Progenitor cell of endocrine pancreas (in vitro differentiated cells): ENCODE measurements around the gene PIP5K1C. TPM values are rescaled to one million over a fixed set of nuclear protein-coding genes. Genes with fewer than 3 reads are reported as not detected.

Source experiments
- DNase-seq: peaks from one replicate; pipeline ENCODE4 v3.0.0; 2021; ENCODE audit warnings: low spot score; ENCODE audit not compliant: unreplicated experiment
- H3K27ac Mint-ChIP-seq: 2 replicates; pipeline ENCODE4 v1.8.0; 2021; ENCODE audit warnings: mild to moderate bottlenecking, moderate library complexity, mixed read lengths
- H3K27me3 Mint-ChIP-seq: 2 replicates; pipeline ENCODE4 v1.8.0; 2021; ENCODE audit warnings: mixed read lengths
- H3K36me3 Mint-ChIP-seq: 2 replicates; pipeline ENCODE4 v1.8.0; 2022; ENCODE audit warnings: mixed read lengths; ENCODE audit not compliant: insufficient read depth
- H3K4me1 Mint-ChIP-seq: 2 replicates; pipeline ENCODE4 v1.8.0; 2021; ENCODE audit warnings: low read depth, mixed read lengths
- H3K4me3 Mint-ChIP-seq: 2 replicates; pipeline ENCODE4 v1.8.0; 2021; ENCODE audit warnings: low read depth, mild to moderate bottlenecking, moderate library complexity, mixed read lengths
- H3K9me3 Mint-ChIP-seq: 2 replicates; pipeline ENCODE4 v1.8.0; 2021; ENCODE audit warnings: low read depth, mixed read lengths
- CTCF ChIP-seq: fragments of 200-600 bp; sonication (generic); IDR thresholded peaks from one replicate; pipeline ENCODE4 v1.5.0; 2021; ENCODE audit warnings: antibody characterized with exemption, mild to moderate bottlenecking; ENCODE audit not compliant: unreplicated experiment
- total RNA-seq: library from RNA; stranded (reverse); gene quantifications from 2 replicates; pipeline ENCODE4 v1.2.1, GENCODE V29; 2021

PIP5K1C gene
- total RNA-seq, 1 donor from 2014 or later: 51.7 TPM

GRCh38 chr19:3658004-3658869 is 42.0 kb downstream of the PIP5K1C start:
- H3K36me3 Mint-ChIP-seq: peaks cover 15% of the 10 kb centered on the region
- H3K4me3 Mint-ChIP-seq: no peak overlapping the region
- no peak overlapping the region for H3K27ac Mint-ChIP-seq
- H3K9me3 Mint-ChIP-seq: no peaks in the 10 kb centered on the region
- no peak for DNase-seq
- no peaks in the 10 kb centered on the region for H3K27me3 Mint-ChIP-seq
- no peaks in the 10 kb centered on the region for H3K4me1 Mint-ChIP-seq
- TF ChIP-seq CTCF: no peak

GRCh38 chr19:3657395-3657769 is 42.9 kb downstream of the PIP5K1C start:
- TF ChIP-seq CTCF: no peak
- no peak overlapping the region for H3K27ac Mint-ChIP-seq
- no peaks in the 10 kb centered on the region for H3K4me1 Mint-ChIP-seq
- DNase-seq: no peak
- H3K4me3 Mint-ChIP-seq: no peak overlapping the region
- H3K9me3 Mint-ChIP-seq: no peaks in the 10 kb centered on the region
- no peaks in the 10 kb centered on the region for H3K27me3 Mint-ChIP-seq
- H3K36me3 Mint-ChIP-seq: peaks cover 14% of the 10 kb centered on the region

GRCh38 chr19:3656747-3657394 is 43.4 kb downstream of the PIP5K1C start:
- Mint-ChIP-seq H3K4me1 (no peaks in the 10 kb centered on the region), H3K4me3 (no peak overlapping the region), H3K36me3 (peaks cover 13% of the 10 kb centered on the region), H3K27ac (no peak overlapping the region), H3K27me3 (no peaks in the 10 kb centered on the region), H3K9me3 (no peaks in the 10 kb centered on the region)
- TF ChIP-seq CTCF: no peak
- DNase-seq: no peak

- H3K27me3 Mint-ChIP-seq: no peaks in the 10 kb centered on the region
- H3K27ac Mint-ChIP-seq: no peak overlapping the region
- DNase-seq: no peak
- no peaks in the 10 kb centered on the region for H3K4me1 Mint-ChIP-seq
- no peak for TF ChIP-seq CTCF
- H3K9me3 Mint-ChIP-seq: no peaks in the 10 kb centered on the region
- peaks cover 10% of the 10 kb centered on the region for H3K36me3 Mint-ChIP-seq
- no peak overlapping the region for H3K4me3 Mint-ChIP-seq
Observed at GRCh38 chr19:3656073-3656746, 44.1 kb downstream of the PIP5K1C start.

GRCh38 chr19:3655402-3656072 is 44.7 kb downstream of the PIP5K1C start:
- Mint-ChIP-seq H3K36me3 (peaks cover 7% of the 10 kb centered on the region), H3K4me1 (no peaks in the 10 kb centered on the region), H3K4me3 (no peak overlapping the region), H3K27ac (no peak overlapping the region), H3K27me3 (no peaks in the 10 kb centered on the region), H3K9me3 (no peaks in the 10 kb centered on the region)
- no peak for TF ChIP-seq CTCF
- no peak for DNase-seq
